Activated CD8-positive, alpha-beta memory T cell treated with anti-CD3 and anti-CD28 coated beads, Interleukin-2, amount 10 ng/mL, durations not matched to agents 7 days and 5 days (primary cell): ENCODE data around the gene TBC1D22B. TPM values are rescaled to one million over a fixed set of nuclear protein-coding genes. Genes with fewer than 3 reads are reported as not detected.
A peak's percentile ranks its signal among the peaks of the same experiment; 100 is the strongest.

ENCODE experiments used
- ATAC-seq: fragments of 150-1000 bp; cut with Tn5 transposase; one replicate; pipeline ENCODE4 v1.10.0; 2021; ENCODE audit warnings: moderate library complexity
- CTCF ChIA-PET: fragments of 350-600 bp; sonication (Branson Sonifier 250); formaldehyde crosslinking; loops from one replicate; lab custom pipeline; 2021; ENCODE audit warnings: antibody characterized with exemption; lab: Charles Lee
- DNase-seq: peaks from one replicate; pipeline ENCODE4 v3.0.0-alpha.2; 2020
- H3K27ac Mint-ChIP-seq: one replicate; pipeline ENCODE4 v1.8.0; 2021; ENCODE audit warnings: mild to moderate bottlenecking, mixed read lengths
- H3K27me3 Mint-ChIP-seq: one replicate; pipeline ENCODE4 v1.8.0; 2021; ENCODE audit warnings: mixed read lengths
- H3K36me3 Mint-ChIP-seq: one replicate; pipeline ENCODE4 v1.8.0; 2021; ENCODE audit warnings: mild to moderate bottlenecking, mixed read lengths
- H3K4me1 Mint-ChIP-seq: one replicate; pipeline ENCODE4 v1.8.0; 2021; ENCODE audit warnings: mixed read lengths
- H3K4me3 Mint-ChIP-seq: one replicate; pipeline ENCODE4 v1.8.0; 2021; ENCODE audit warnings: mild to moderate bottlenecking, moderate library complexity, mixed read lengths
- H3K9me3 Mint-ChIP-seq: one replicate; pipeline ENCODE4 v1.8.0; 2022; ENCODE audit warnings: low read depth, mixed read lengths
- total RNA-seq, 2 experiments: library from RNA; stranded (reverse); gene quantifications; one replicate each; pipeline ENCODE4 v1.2.3, GENCODE V29; 2021

The TBC1D22B gene
- total RNA-seq, 2 experiments from 2014 or later = 17.3 to 17.9 TPM

DNA sequence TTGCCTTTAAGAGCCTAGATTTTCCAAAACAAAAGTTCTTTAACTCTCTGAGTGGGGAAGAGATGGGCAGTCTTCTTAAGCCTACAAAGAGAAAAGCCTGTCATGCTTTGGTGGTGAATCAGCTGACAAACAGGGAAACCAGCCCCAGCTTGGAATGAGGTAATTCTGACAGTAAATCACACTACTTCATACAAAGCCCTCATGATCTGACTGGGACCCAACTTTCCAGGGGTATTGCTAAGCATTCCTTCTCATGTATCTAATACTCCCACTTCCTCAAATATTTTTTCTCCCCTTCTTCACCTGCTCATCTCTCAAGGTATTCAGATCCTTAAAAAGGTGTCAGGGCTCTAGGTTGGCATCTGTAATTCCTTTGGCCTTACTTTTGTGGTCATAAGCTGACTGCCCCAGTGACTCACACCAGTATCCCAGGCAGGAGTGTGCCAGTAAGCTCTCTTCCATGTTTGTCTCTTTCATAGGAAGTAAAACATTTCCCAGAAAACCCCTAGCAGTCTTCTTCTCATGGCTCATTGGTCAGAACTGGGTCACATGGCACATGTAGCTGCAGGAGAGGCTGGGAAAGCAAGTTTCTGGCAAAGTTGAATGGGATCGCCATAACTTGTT lies 15.0 kb upstream of the TBC1D22B start:
- Mint-ChIP-seq H3K27ac (no peak overlapping the region), H3K4me3 (no peak overlapping the region), H3K4me1 (peaks cover 22% of the 10 kb centered on the region), H3K9me3 (no peaks in the 10 kb centered on the region), H3K27me3 (peaks cover 2% of the 10 kb centered on the region), H3K36me3 (peaks cover 2% of the 10 kb centered on the region)
- ATAC-seq (no peak), DNase-seq (no peak)
- CTCF ChIA-PET = interaction anchor here (0.9 kb wide), 1 partner anchor 72 kb away, joined by 3 read pairs; no protein-coding TSS in a partner anchor

DNA sequence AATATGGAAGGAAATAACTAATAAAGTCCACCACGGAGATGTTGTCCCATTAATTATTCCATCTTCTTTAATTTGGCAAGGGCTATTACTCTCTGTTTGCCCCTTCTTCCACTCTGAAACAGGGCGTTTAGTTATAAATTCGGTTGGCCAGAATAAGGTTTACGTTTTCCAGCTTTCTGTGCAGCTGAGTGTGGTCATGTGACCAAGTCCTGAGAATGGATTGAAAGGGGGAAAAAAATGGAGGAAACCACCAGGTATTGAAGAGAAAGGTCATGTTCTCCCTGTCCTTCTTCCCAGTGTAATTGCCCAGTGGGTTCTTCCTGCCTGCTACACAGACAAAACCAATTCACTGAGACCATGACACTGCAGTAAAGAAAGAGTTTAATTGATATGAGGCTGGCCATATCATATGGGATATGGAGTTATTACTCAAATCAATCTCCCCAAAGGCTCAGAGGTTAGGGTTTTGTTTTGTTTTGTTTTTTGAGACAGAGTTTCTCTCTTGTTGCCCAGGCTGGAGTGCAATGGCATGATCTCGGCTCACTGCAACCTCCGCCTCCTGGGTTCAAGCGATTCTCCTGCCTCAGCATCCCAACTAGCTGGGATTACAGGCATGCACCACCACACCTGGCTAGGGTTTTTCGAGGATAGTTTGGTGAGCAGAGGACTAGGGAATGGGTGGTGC lies 14.3 kb upstream of the TBC1D22B start:
- CTCF ChIA-PET = interaction anchor here (0.9 kb wide), 1 partner anchor 72 kb away, joined by 3 read pairs; no protein-coding TSS in a partner anchor
- no peak overlapping the region for H3K4me3 Mint-ChIP-seq
- peaks cover 19% of the 10 kb centered on the region for H3K4me1 Mint-ChIP-seq
- no peak for DNase-seq
- H3K9me3 Mint-ChIP-seq = no peaks in the 10 kb centered on the region
- H3K36me3 Mint-ChIP-seq = peaks cover 2% of the 10 kb centered on the region
- no peak for ATAC-seq
- H3K27ac Mint-ChIP-seq = no peak overlapping the region
- H3K27me3 Mint-ChIP-seq = peaks cover 2% of the 10 kb centered on the region

DNA sequence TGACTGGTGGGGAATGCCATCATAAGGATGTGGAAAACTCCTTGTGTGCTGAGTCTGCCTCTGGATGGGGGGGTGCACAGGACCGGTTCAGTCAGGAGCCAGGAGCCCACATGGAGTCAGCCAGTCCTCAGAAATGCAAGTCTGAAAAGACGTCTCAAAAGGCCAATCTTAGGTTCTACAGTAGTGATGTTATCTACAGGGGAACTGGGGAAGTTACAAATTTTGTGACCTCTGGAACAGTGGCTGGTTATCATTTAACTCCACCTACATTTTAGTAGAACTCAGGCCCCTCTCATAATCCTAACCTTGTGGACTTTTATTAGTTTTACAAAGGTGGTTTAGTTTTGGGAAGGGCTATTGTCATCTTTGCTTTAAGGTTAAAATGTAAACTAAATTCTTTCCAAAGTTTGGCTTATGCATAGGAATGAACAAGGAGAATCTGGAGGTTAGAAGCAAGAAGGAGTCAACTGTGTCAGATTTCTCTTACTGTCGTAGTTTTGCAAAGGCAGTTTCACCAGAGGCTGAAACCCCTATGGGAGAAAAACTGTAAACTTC lies 13.7 kb upstream of the TBC1D22B start:
- CTCF ChIA-PET = no interaction called here
- no peak overlapping the region for H3K4me3 Mint-ChIP-seq
- H3K4me1 Mint-ChIP-seq = peaks cover 15% of the 10 kb centered on the region
- no peaks in the 10 kb centered on the region for H3K9me3 Mint-ChIP-seq
- ATAC-seq (no peak), DNase-seq (no peak)
- H3K27ac Mint-ChIP-seq = no peak overlapping the region
- peaks cover 2% of the 10 kb centered on the region for H3K36me3 Mint-ChIP-seq
- H3K27me3 Mint-ChIP-seq = peaks cover 2% of the 10 kb centered on the region

DNA sequence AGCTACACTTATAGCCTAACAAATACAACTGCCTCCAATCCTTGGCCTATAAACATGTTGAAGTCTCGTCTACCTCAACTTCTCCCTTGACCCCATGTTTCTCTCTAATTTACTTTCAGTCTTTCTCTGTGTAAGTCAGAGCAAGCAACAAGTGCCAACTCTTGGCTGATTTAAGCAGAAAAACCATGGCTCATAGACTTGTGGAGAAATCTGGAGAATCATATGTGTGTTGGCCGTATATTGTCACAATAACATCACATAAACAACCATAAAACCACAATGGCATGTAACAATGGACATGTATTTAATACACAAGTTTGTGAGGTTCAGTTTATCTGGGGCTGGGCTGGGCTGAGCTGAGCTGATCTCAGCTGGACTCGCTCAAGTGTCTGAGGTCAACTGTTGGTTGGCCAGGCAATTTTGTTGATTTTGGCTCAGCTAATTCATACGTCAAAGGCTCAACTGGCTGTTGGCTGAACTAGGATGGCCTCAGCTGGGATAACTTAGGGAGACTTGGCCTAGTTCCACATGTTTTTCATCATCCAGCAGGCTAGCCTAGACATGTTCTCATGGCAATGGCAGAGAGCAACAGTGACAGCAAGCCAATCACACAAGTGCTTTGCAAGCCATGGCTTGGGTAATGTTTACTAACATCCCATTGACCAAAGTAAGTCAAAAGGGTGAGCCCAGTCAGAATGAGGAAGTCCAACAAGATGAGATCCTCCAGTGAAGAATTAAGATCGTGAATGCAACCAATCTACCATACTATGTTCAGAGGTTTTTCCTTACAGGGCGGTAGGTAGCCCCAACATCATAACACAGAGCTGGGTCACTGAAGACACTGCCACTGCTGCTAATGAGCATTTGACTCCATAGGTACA lies 12.9 kb upstream of the TBC1D22B start:
- H3K9me3 Mint-ChIP-seq = no peaks in the 10 kb centered on the region

DNA sequence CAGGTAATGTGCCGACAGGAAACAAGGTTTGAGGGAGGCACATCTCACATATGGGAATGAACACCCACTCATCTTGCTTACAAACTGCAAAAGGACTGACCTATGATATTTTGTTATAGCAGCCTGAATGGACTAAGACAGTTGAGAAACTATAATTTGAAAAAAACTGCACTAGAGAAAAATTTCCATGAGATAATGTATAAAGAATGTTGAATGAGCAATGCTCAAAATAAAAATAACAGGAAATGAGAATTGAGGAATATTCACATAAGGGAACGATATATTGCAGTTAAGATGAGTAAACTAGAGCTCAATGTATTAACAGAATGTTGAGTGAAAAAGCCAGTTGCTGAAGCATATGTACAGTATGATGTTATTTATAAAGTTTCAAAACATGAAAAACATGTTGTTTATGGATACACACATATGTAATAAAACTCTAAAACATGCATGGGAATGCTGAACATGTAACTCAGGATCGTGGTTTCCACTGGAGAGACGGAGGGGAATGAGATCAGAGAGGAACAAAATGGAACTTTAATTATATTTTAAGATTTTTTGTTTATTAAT lies 6.3 kb upstream of the TBC1D22B start:
- H3K27me3 Mint-ChIP-seq = peaks cover 2% of the 10 kb centered on the region
- H3K9me3 Mint-ChIP-seq = no peaks in the 10 kb centered on the region
- ATAC-seq (no peak), DNase-seq (no peak)
- no peak overlapping the region for H3K4me3 Mint-ChIP-seq
- no peak overlapping the region for H3K27ac Mint-ChIP-seq
- no peaks in the 10 kb centered on the region for H3K4me1 Mint-ChIP-seq
- CTCF ChIA-PET = no interaction called here
- peaks cover 2% of the 10 kb centered on the region for H3K36me3 Mint-ChIP-seq

More for the DNA sequence above, 12.9 kb upstream of the TBC1D22B start:
- Mint-ChIP-seq H3K36me3 (peaks cover 2% of the 10 kb centered on the region), H3K4me1 (peaks cover 12% of the 10 kb centered on the region), H3K4me3 (no peak overlapping the region), H3K27ac (no peak overlapping the region), H3K27me3 (peaks cover 2% of the 10 kb centered on the region)
- CTCF ChIA-PET = interaction anchor here (0.5 kb wide), 1 partner anchor 1253 kb away, joined by 3 read pairs; no protein-coding TSS in a partner anchor
- no peak for DNase-seq
- no peak for ATAC-seq

DNA sequence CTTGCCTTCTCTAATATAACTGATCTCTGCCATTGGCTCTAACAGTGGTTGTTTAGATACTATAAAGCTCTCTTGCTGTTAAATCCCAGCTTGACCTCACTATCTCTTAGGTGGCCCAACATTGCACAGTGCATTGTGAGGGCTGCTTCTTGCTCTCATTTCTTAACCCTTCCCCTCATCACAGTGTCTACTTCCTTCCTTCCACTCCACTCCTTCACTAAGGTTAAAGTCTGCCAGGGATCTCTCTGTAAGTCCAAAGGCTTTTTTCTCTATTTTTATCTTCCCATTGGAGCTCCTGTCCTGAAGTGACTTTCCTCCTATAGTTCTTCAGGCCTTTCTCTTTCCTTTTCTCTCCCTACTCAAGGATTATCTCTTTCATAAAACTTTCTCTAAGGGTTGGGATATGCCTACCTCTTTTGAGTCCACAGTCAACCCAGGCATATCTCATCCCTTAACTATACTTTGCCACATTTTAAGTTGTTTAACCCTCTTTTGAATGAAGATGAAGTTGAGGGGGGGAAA lies 4.0 kb upstream of the TBC1D22B start:
- CTCF ChIA-PET = no interaction called here
- DNase-seq (no peak), ATAC-seq (no peak)
- Mint-ChIP-seq H3K4me3 (no peak overlapping the region), H3K27ac (no peak overlapping the region), H3K9me3 (no peaks in the 10 kb centered on the region), H3K36me3 (no peaks in the 10 kb centered on the region), H3K4me1 (peaks cover 11% of the 10 kb centered on the region), H3K27me3 (no peaks in the 10 kb centered on the region)

DNA sequence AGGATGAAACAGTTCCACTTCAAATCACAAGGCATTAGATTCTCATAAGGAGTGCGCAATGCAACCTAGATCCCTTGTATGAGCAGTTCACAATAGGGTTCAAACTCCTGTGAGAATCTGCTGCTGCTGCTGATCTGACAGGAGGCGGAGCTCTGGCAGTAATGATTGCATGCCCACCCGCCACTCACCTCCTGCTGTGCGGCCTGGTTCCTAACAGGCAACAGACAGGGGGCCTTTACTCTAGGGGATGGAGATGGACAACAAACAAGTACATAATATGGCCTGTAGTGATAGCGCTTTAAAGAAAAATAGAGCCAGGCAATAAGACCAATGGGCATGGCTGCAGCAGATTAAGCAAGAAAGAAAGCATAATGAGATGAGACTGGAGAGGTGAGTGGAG lies 2.7 kb upstream of the TBC1D22B start:
- H3K4me1 Mint-ChIP-seq = peaks cover 21% of the 10 kb centered on the region
- CTCF ChIA-PET = no interaction called here
- H3K4me3 Mint-ChIP-seq = no peak overlapping the region

DNA sequence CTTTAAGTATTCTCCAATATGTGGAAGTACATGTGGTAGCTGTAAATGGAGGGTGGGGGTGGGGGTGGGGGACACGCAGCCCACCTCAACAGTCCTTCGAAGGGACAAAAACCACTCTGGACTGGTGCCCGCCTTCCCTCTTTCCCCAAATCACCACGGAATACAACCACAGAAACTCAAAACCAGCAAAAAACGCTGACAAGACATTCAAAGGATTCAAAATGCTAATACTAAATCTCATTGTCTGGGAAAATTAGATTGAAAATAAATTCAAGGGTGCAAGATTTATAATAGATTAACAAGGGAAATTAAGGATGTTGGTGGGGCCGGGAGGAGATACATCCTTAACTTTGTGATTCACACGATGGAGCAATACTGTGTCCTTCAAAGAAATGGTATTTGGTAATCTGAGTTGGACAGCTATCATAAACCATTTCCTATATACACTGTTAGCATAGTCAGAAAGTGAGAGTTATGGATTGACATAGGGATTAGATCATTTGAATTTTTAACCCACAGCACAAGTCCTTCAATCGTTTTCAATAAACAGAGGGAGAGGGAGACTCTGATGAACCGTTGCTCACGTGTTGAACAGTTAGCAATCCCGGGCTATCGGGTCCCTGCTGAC lies 766 bp upstream of the TBC1D22B start:
- Mint-ChIP-seq H3K4me1 (peaks cover 36% of the 10 kb centered on the region), H3K36me3 (peaks cover 10% of the 10 kb centered on the region), H3K27ac (peak overlapping the region; percentile 52), H3K27me3 (no peaks in the 10 kb centered on the region), H3K4me3 (peak overlapping the region; percentile 82), H3K9me3 (no peaks in the 10 kb centered on the region)
- ATAC-seq (no peak), DNase-seq (no peak)
- CTCF ChIA-PET = interaction anchor here (1.1 to 2.1 kb wide), 7 partner anchors 14 to 239 kb away, joined by 3 to 8 read pairs (median 4); partner anchors contain the start of gene PIM1

More for the DNA sequence above, 2.7 kb upstream of the TBC1D22B start:
- DNase-seq (no peak), ATAC-seq (no peak)
- Mint-ChIP-seq H3K27ac (no peak overlapping the region), H3K27me3 (no peaks in the 10 kb centered on the region), H3K9me3 (no peaks in the 10 kb centered on the region), H3K36me3 (peaks cover 2% of the 10 kb centered on the region)

DNA sequence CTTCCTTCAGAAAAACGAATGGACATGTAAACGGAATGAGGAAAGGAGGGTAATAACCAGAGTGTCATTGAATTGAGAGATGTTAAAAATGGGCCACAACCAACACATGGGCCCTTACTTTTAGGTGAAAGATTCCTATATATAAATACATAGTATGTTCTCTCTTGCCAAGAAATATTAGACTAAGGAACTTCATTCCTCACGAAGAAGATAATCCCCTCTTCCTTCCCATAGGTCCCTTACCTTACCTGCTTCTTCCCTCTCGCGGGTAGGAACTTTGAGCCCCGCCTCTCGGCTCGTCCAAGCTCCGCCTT lies 295 bp upstream of the TBC1D22B start:
- Mint-ChIP-seq H3K4me3 (peak overlapping the region; percentile 82), H3K27me3 (no peaks in the 10 kb centered on the region), H3K27ac (peak overlapping the region; percentile 98), H3K9me3 (no peaks in the 10 kb centered on the region), H3K4me1 (peaks cover 37% of the 10 kb centered on the region), H3K36me3 (peaks cover 11% of the 10 kb centered on the region)
- no peak for DNase-seq
- CTCF ChIA-PET = interaction anchor here (0.7 to 2.1 kb wide), 10 partner anchors 13 to 239 kb away, joined by 3 to 8 read pairs (median 4); partner anchors contain the start of genes CMTR1 and PIM1
- ATAC-seq = no peak

DNA sequence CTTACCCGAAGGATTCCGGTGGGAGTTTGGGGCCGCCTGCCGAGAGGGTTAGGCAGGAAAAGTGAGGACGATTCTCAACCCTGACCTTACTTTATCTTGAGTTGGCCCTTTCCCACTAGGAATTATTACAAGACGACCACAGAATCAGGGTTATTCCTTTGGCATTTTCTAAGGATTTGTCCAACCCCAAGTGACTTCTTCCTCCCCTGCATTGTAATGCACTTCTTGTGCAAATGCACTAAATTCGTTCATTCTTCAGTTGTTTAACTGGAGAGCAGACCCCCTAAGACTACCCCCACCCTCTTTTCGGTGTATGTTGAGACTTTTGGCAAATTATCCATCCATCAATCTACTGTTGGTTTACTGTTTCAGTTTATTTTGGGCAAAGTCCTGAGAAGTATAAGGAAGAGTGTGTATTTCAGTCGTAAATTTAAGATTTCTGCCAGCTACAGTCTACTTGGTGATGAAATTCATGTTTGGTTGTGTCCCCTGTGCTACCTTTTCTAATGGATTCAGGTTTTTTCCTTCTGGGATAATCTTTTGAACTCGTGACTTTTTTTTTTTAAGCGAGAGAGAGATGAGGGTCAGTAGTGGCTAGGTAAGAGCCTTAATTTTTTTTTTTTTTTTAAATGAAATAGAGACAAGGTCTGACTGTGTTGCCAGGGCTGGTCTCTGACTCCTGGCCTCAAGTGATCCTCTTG lies 983 bp downstream of the TBC1D22B start:
- H3K4me1 Mint-ChIP-seq = peaks cover 50% of the 10 kb centered on the region
- ATAC-seq = no peak

DNA sequence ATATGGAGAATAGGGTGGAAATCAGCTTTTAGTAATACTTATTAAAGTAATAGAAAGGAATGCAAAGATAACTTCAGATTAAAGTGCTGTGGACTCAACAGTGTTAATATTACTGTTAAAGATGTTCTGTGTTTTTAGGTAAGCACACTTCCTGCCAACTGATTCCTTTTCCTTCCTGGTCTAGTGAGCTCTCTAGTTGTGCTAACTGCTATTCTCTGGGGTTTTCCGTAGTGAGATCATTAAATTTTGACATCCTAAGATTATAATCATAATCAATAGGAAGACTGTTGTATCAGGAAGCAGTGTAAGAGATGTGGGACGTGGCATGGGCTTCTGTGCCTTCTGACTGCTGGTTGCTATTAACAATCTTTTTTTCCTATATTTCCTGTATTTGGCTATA lies 1.6 kb downstream of the TBC1D22B start:
- Mint-ChIP-seq H3K27me3 (no peaks in the 10 kb centered on the region), H3K27ac (peak overlapping the region; percentile 98), H3K36me3 (peaks cover 25% of the 10 kb centered on the region), H3K9me3 (no peaks in the 10 kb centered on the region), H3K4me1 (peaks cover 52% of the 10 kb centered on the region), H3K4me3 (peak overlapping the region; percentile 82)
- CTCF ChIA-PET = interaction anchor here (0.8 to 1.5 kb wide), 5 partner anchors 13 to 241 kb away, joined by 3 to 8 read pairs (median 3); no protein-coding TSS in a partner anchor
- no peak for DNase-seq
- ATAC-seq = no peak

More for the DNA sequence above, 983 bp downstream of the TBC1D22B start:
- no peaks in the 10 kb centered on the region for H3K27me3 Mint-ChIP-seq
- CTCF ChIA-PET = interaction anchor here (0.8 to 2.1 kb wide), 11 partner anchors 12 to 241 kb away, joined by 3 to 8 read pairs (median 3); partner anchors contain the start of gene CMTR1
- DNase-seq = no peak
- peak overlapping the region; percentile 98 for H3K27ac Mint-ChIP-seq
- H3K4me3 Mint-ChIP-seq = peak overlapping the region; percentile 82
- H3K36me3 Mint-ChIP-seq = peaks cover 24% of the 10 kb centered on the region
- no peaks in the 10 kb centered on the region for H3K9me3 Mint-ChIP-seq
